Suprapubic skin (tissue), 4 donors: ENCODE measurements around the gene COA8. TPM values are rescaled to one million over a fixed set of nuclear protein-coding genes. Genes with fewer than 3 reads are reported as not detected.
A peak's percentile ranks its signal among the peaks of the same experiment; 100 is the strongest.

ENCODE experiments used
- DNase-seq, 2 donors: peaks; one replicate each; pipeline ENCODE4 v3.0.0-alpha.2; 2019; ENCODE audit warnings: low spot score in 2 of 2
- H3K27ac ChIP-seq: fragments of 200-600 bp; sonication (generic); one replicate; pipeline ENCODE4 v1.5.1; 2019
- H3K27me3 ChIP-seq: fragments of 200-600 bp; sonication (generic); one replicate; pipeline ENCODE4 v1.5.1; 2019
- H3K36me3 ChIP-seq: fragments of 200-600 bp; sonication (generic); one replicate; pipeline ENCODE4 v1.5.1; 2019
- H3K4me1 ChIP-seq: fragments of 200-600 bp; sonication (generic); one replicate; pipeline ENCODE4 v1.5.1; 2019
- H3K4me3 ChIP-seq: fragments of 200-600 bp; sonication (generic); one replicate; pipeline ENCODE4 v1.5.1; 2019; ENCODE audit warnings: mild to moderate bottlenecking
- H3K9me3 ChIP-seq: fragments of 200-600 bp; sonication (generic); one replicate; pipeline ENCODE4 v1.5.1; 2019
- CTCF ChIP-seq, 2 donors: fragments of 200-600 bp in 1 of 2; fragments of 450-650 bp in 1 of 2; sonication (generic) in 1 of 2; IDR thresholded peaks; one replicate each; pipeline ENCODE4 v1.5.1; 2016 to 2019; ENCODE audit warnings: antibody characterized with exemption in 2 of 2, mild to moderate bottlenecking in 1 of 2, moderate library complexity in 1 of 2
- EP300 ChIP-seq: sonication (generic); formaldehyde crosslinking; IDR thresholded peaks from one replicate; pipeline ENCODE4 v1.6.1; 2017; ENCODE audit warnings: antibody characterized with exemption
- POLR2A ChIP-seq, 2 donors: fragments of 450-650 bp; IDR thresholded peaks; one replicate each; pipeline ENCODE4 v1.6.1; 2017; ENCODE audit warnings: antibody characterized with exemption in 2 of 2, mild to moderate bottlenecking in 2 of 2, moderate library complexity in 2 of 2
- POLR2AphosphoS5 ChIP-seq, 3 donors: sonication (generic); formaldehyde crosslinking; IDR thresholded peaks; one replicate each; pipeline ENCODE4 v1.6.1; 2017; ENCODE audit warnings: antibody characterized with exemption in 3 of 3
- WGBS: methylation state at CpG from one replicate; pipeline ENCODE4 v1.1.5; 2018; 5-methylcytosine and 5-hydroxymethylcytosine counted together
- total RNA-seq, 4 donors: library from RNA; depleted of rRNA; stranded (reverse); fragments of >200 nt; gene quantifications; one replicate each; pipeline ENCODE4 v1.1.0, GENCODE V29; 2016

COA8 gene
- total RNA-seq, 4 donors from 2014 or later, result 17.1 to 30.3 (median 21.9) TPM

GRCh38 chr14:103550451-103551337 lies 12.1 kb upstream of the COA8 start:
- peak overlapping the region; percentile 75 for H3K27ac ChIP-seq
- TF ChIP-seq EP300, result no peak
- TF ChIP-seq POLR2A (IDR thresholded peaks at IDR 0.05), result no peak
- no peak for TF ChIP-seq POLR2AphosphoS5 (IDR thresholded peaks at IDR 0.05)
- TF ChIP-seq CTCF (IDR thresholded peaks at IDR 0.05), result no peak
- H3K27me3 ChIP-seq, result no peaks in the 10 kb centered on the region
- peak in 1 of 2 donors; percentile 76 for DNase-seq
- H3K36me3 ChIP-seq, result no peaks in the 10 kb centered on the region
- WGBS, result 40% methylated on average over 16 of the region's 22 CpGs
- H3K4me1 ChIP-seq, result peaks cover 62% of the 10 kb centered on the region
- H3K9me3 ChIP-seq, result no peaks in the 10 kb centered on the region
- peak overlapping the region; percentile 9 for H3K4me3 ChIP-seq

GRCh38 chr14:103551338-103551762 lies 11.4 kb upstream of the COA8 start:
- Histone ChIP-seq H3K36me3 (no peaks in the 10 kb centered on the region), H3K4me3 (peak overlapping the region; percentile 9), H3K4me1 (peaks cover 57% of the 10 kb centered on the region), H3K27ac (peak overlapping the region; percentile 75), H3K9me3 (no peaks in the 10 kb centered on the region), H3K27me3 (no peaks in the 10 kb centered on the region)
- 55% methylated on average over 16 of the region's 17 CpGs for WGBS
- peak; percentile 82 to 84 for DNase-seq
- TF ChIP-seq EP300 (no peak), POLR2AphosphoS5 (IDR thresholded peaks at IDR 0.05) (no peak), POLR2A (IDR thresholded peaks at IDR 0.05) (no peak), CTCF (IDR thresholded peaks at IDR 0.05) (no peak)

GRCh38 chr14:103552011-103552845 lies 10.5 kb upstream of the COA8 start:
- WGBS, result 39% methylated on average over 13 of the region's 18 CpGs
- TF ChIP-seq POLR2A (IDR thresholded peaks at IDR 0.05) (no peak), CTCF (IDR thresholded peaks at IDR 0.05) (no peak), EP300 (no peak), POLR2AphosphoS5 (IDR thresholded peaks at IDR 0.05) (peak in 1 of 3 donors; percentile 28)
- no peak overlapping the region for H3K4me3 ChIP-seq
- H3K27me3 ChIP-seq, result no peaks in the 10 kb centered on the region
- DNase-seq, result peak; percentile 80
- peak overlapping the region; percentile 75 for H3K27ac ChIP-seq
- H3K36me3 ChIP-seq, result no peaks in the 10 kb centered on the region
- H3K4me1 ChIP-seq, result peaks cover 55% of the 10 kb centered on the region
- no peaks in the 10 kb centered on the region for H3K9me3 ChIP-seq

- H3K9me3 ChIP-seq, result no peaks in the 10 kb centered on the region
- no peak for DNase-seq
- peak overlapping the region; percentile 75 for H3K27ac ChIP-seq
- H3K4me1 ChIP-seq, result peaks cover 61% of the 10 kb centered on the region
- no peak for TF ChIP-seq POLR2AphosphoS5 (IDR thresholded peaks at IDR 0.05)
- TF ChIP-seq EP300, result no peak
- no peak for TF ChIP-seq POLR2A (IDR thresholded peaks at IDR 0.05)
- no peak for TF ChIP-seq CTCF (IDR thresholded peaks at IDR 0.05)
- no peaks in the 10 kb centered on the region for H3K36me3 ChIP-seq
- H3K4me3 ChIP-seq, result no peak overlapping the region
- no peaks in the 10 kb centered on the region for H3K27me3 ChIP-seq
- WGBS, result 85% methylated on average over 11 of the region's 11 CpGs
Observed at GRCh38 chr14:103552846-103553210, 9.9 kb upstream of the COA8 start.
